Hepatic stellate cell (primary cell): ENCODE data around the gene PTPN22.

Experiments used
- DNase-seq: peaks from one replicate; pipeline ENCODE4 v3.0.0; 2011; ENCODE audit warnings: low spot score

Gene PTPN22

DNA sequence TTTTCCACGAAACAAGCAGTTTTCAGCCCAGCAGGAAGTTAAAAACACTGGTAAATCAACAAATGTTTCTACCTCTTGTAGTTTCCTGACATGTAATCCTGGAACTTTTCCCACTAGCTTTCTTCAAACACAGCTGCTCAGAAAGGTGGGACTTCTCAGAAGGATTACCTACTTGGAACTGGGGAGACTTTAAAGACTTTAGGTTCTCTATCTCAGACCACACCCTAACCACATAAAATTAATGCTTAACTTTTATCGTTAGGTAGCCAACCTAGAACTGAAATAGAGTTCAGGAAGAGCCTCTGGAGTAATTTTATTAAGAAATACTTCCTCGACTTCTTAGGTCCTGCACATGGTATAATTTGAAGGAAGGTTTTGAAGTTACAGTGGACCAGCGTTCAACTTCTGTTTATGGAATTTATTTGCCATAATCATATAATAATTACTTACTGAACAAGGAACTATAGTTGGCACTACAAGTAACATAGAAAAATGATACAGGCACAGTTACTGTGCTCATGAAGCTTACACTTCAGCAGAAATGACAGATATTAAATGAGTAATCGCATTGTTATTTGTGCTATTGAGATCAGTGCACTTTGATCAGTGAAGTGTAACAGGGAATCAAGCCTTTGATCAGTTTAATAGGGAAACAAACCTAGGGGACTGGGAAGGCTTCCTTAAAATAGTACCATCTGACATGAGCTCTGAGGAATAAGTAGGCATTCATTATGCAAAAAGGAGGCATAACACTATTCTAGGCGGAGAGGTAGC is 16.1 kb upstream of the PTPN22 start, which contains the start of gene BCL2L15:
BCL2L15 (minus strand) TSS at position 180 of the 774 bp plus-strand sequence. CDS start 206 bp downstream, outside the sequence.
- no peak for DNase-seq

DNA sequence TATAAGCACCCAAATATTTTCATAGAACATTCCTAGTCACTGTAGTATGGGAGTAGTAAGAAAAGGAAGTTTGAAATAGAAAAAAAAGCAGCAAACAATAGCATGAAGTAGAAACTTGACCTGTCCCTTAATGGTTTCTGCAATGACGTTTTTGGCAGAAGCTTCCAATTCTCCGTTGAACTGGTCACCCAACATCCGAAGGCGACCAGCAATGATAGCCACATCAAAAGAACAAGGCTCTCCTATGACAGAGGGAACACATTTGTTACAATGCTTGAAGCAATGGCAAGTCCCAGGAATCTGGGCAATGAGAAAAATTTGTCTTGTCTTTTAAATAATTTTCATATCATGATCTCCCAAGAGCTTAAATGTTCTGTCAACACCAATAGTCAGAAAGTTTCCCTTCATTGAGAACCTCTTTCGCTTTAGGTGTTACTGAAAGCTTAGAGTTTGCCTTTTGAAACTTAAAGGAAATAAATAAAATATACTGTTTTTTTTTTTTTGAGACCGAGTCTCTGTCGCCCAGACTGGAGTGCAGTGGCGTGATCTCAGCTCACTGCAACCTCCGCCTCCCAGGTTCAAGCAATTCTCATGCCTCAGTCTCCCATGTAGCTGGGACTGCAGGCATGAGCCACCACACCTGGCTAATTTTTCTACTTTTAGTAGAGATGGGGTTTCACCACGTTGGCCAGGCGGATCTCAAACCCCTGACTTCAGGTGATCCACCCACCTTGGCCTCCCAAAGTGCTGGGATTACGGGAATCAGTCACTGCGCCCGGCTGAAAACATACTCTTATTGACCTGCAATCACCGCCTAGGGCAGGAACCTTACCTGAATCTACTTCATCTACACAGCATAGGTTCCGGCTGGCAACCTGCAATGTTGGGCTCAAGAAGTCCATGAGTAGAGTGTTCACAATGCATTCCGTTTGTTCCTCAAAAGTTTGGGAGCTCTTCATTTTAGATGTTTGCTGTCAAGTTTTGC is 15.2 kb upstream of the PTPN22 start:
- no peak for DNase-seq

- DNase-seq = no peak
Measured at GRCh38 chr1:113881661-113882060, 10.1 kb upstream of the PTPN22 start.

DNA sequence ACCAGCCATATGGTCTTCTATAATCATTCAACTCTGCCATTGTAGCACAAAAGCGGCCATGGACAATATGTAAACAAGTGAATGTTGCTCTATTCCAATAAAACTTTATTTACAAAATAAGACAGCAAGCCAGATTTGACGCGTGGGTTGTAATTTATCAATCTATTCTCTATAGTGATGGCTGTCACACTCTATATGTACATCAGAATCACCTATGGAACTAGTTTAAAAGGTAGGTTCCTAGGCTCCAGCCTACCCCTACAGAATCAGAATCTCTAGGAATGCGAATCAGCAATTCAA is 8.2 kb upstream of the PTPN22 start:
- DNase-seq = no peak

DNA sequence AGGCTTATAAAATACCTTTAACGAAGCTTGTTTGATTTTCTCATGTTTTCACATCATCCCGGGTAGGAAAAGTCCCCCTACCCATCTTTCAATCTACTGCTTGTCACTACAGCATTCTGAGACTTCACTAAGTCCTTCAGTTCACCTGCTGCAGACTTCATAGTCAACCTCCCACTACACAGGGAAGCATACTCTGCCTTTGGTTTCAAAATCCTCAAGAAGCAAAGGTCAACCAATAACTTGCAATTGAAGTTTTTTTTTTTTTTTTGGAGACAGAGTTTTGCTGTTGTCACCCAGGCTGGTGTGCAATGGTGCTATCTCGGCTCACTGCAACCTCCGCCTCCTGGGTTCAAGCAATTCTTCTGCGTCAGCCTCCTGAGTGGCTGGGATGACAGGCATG is 4.7 kb upstream of the PTPN22 start:
- no peak for DNase-seq

- DNase-seq = no peak
Measured at GRCh38 chr1:113875714-113876113, 4.2 kb upstream of the PTPN22 start.

GRCh38 chr1:113874012-113874879 is 2.7 kb upstream of the PTPN22 start:
- no peak for DNase-seq

GRCh38 chr1:113872219-113872935 is 865 bp upstream of the PTPN22 start:
- DNase-seq = no peak

DNA sequence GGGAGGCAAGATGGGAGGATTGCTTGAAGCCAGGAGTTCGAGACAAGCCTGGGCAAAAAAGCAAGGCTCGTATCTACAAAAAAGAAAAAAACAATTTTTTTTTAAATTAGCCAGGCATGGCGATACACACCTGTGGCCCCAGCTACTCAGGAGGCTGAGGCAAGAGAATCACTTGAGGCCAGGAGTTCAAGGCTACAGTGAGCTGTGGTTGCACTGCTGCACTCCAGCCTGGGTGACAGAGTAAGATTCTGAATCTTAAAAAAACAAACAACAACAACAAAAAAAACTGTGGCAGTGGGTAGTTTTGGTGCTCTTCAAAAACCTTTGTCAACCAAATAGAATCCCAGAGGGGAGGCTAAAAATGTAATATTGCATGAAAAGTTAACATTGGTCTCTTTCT is 734 bp downstream of the PTPN22 start:
- DNase-seq = no peak

DNA sequence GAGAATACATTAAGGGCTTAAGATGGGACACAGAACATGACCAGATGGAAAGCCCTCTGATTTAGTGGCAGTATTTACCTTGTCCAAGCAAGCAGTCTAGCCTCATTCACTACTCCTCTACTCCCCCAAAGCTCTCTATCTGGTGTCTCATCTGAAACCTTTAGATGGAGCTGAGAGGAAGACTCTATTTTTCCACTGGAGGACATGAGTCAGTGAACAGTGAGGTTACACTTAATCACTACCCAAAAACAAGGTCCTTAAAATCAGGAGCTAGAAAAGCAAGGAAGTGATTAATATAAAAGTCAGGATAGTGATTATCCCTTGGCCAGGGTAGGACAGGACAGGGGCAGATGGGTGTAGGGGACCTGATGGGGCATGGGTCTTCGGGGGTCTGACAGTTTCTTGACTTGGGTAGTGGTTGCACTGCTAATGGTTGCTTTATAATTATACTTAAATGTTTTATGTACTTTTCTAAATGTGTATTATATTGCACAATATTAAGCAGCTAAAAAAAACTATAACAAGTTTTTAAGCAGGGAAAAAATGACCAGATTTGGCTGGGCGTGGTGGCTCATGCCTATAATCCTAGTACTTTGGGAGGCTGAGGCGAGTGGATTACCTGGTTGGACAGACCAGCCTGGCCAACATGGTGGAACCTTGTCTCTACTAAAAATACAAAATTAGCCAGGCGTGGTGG is 3.0 kb downstream of the PTPN22 start:
- DNase-seq = no peak

GRCh38 chr1:113861641-113862040 is 9.9 kb downstream of the PTPN22 start:
- DNase-seq = no peak

DNA sequence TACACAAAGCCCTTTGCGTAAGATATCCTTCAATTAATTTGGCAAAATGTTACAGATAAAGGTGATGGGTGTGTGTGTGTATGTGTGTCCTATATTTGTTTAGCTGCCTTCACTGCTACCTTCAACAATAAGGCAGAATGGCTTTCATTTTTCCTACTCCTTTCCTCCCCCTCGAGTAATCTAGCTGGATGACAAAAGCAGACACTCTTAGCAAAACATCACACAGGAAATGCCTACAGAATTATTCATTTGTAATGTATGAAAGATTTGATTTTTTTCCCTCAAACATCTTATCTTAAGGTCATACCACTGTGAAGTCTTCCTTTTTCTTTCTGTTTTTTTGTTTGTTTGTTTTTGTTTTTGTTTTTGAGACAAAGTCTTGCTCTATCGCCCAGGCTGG is 10.6 kb downstream of the PTPN22 start:
- DNase-seq = peak; percentile 25

DNA sequence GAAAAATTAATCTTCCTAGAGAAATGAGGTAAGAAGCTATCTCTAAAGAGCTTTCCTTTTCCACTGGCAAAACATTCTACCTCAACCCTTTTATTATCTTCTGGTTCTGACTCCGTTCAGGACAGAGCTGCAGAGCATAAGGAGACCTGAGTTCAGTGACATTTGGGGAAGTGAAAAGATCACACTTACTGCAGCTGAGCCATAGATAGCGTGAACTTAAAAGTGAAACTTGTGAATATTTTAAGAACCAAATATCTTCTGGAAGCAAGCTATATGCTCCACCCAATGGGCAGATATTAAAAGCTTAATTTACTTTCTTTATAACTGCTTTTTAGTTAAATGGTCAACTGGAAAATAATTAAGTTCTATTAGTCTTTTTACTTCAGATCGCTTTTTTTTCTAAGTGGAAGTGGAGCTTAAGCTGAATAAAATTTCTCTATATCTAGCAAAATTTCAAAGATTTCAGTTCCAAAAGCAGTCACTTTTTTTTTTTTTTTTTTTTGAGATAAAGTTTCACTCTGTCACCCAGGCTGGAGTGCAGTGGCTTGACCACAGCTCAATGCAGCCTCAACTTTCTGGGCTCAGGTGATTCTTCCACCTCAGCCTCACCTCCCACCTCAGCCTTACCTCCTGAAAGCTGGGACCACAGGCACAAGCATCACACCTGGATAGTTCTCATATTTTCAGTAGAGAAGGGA is 11.9 kb downstream of the PTPN22 start:
- no peak for DNase-seq

GRCh38 chr1:113858982-113859381 is 12.5 kb downstream of the PTPN22 start:
- no peak for DNase-seq

DNA sequence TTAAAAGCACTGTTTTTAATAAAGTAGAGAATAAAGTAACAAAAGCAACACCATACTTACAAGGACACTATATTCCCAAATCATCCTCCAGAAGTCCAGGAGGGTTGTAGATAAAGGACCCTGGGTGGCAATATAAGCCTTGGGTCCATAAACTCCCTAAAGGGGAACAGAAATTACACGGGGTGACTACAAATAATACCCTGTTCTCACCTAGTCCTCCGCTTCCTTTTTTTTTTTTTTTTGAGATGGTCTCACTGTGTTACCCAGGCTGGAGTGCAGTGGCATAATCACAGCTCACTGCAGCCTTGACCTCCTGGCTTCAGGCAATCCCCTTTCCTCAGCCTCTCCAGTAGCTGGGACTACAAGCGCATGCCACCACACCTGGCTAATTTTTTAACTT is 13.1 kb downstream of the PTPN22 start:
- no peak for DNase-seq

- DNase-seq = no peak
Measured at GRCh38 chr1:113857776-113858175, 13.7 kb downstream of the PTPN22 start.

GRCh38 chr1:113856401-113856790 is 15.1 kb downstream of the PTPN22 start:
- no peak for DNase-seq

DNA sequence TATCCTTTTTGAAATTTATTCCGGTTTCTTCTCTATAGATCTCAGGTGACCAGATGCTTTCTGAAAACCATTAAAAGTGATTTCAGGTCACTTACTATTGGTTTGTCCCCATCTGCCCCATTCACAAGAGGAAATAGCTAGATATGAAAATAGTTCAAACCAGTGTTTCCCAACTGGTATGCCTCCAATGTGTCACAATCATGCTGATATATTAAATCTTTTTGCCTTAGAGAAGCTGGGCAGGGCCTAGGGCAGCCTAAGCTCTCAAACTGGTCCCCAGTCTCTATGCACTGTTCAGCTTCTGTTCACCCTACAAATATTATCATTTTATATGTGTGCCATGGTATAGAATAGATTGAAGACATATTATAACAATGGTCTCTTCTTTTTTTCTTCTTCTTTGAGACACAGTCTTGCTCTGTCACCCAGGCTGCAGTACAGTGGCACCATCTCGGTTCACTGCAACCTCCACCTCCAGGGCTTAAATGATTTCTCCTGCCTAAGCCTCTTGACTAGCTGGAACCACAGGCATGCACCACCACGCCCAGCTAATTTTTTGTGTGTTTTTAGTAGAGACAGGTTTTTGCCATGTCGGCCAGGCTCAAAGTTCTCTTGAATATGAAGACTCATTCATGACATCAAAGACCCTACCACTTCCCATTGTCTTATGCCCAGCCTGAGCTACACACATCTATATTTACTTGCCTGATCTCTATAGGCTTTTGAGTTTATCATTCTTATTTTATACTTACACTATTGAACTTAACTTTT is 15.7 kb downstream of the PTPN22 start:
- no peak for DNase-seq

GRCh38 chr1:113854234-113854633 is 17.3 kb downstream of the PTPN22 start:
- DNase-seq = no peak
